ENCODE results near the gene TENT5A. TPM values are rescaled to one million over a fixed set of nuclear protein-coding genes. Genes with fewer than 3 reads are reported as not detected.

The TENT5A gene
- total and polyA plus RNA-seq, 2 donors (not counting 3 experiments of a cell fraction or from before 2014, with no cell fraction given), result 0.26 to 1.2 TPM

DNA sequence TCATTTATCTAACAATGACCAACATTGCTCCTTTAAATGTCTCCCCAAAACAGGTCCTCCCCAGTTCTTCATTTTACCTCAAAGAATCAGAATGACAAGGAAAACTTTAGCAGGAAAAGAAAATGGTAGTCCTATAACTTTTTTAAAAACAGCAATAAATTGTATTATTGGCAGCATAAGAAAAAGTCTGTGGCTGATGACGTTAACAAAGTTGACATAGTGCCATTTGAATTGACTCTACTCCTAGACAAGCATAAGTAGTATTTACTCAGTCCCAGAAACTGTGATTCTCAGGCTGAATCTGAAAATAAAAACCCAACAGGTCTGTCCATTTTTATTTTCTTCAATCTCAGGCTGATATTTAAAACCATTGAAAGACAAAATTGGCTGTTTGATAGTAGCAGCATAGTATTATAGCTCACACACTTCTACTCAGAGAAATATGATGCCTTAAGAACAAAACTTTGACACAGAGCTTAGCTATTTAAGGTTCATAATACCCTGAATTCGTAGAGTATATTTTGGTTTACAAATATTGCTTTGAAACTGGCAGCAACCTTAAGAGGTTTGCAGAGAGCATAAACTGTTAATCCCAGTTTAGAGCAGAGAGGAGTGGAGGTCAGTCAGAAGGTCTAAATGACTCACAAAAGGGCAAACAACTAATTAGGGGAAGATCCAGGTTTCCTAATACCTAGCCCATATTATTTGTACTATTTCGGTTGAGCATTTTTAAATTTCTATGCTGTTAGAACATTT, 35.0 kb upstream of the TENT5A start:
- Histone ChIP-seq H4K20me1 (replicated peaks; ENCODE audit: control insufficient read depth, extremely low read depth, insufficient read depth, low read length) (no peaks in the 10 kb centered on the region), H3K4me2 (ENCODE audit: insufficient read depth, low read length) (no peak overlapping the region), H3K79me2 (ENCODE audit: control insufficient read depth, insufficient read depth, low read length) (no peaks in the 10 kb centered on the region), H3K4me1 (ENCODE audit: control insufficient read depth, extremely low read depth, insufficient read depth, low read length) (peaks cover 7% of the 10 kb centered on the region), H3K27ac (ENCODE audit: insufficient read depth, low read depth, low read length) (no peak overlapping the region), H3K9ac (replicated peaks; ENCODE audit: extremely low read depth, insufficient read depth, low read length) (no peak overlapping the region), H3K9me3 (replicated peaks; ENCODE audit: control insufficient read depth, insufficient read depth, low read length) (no peaks in the 10 kb centered on the region), H2AFZ (ENCODE audit: low read depth, low read length) (no peak overlapping the region), H3K27me3 (ENCODE audit: control insufficient read depth in 2 of 2, insufficient read depth in 2 of 2, low read length in 2 of 2) (peaks cover 0 to 2% of the 10 kb centered on the region in 2 experiments), H3K4me3 (replicated peaks in 1 of 3; ENCODE audit: insufficient read depth in 1 of 3, low read depth in 1 of 3, low read length in 3 of 3) (no peak overlapping the region), H3K9me1 (replicated peaks; ENCODE audit: control insufficient read depth, extremely low read depth, insufficient read depth, low read length) (no peaks in the 10 kb centered on the region), H3K36me3 (ENCODE audit: control insufficient read depth in 2 of 2, extremely low read depth in 1 of 2, insufficient read depth in 2 of 2, low read length in 2 of 2) (no peaks in the 10 kb centered on the region)
- no peak for DNase-seq (ENCODE audit: low read depth, low spot score)
- BruUV-seq (replicated peaks), result no TSS peak
- no peak for FAIRE-seq
- intact Hi-C loops (cut with micrococcal nuclease) (no loop called here), dilution Hi-C loops (cut with MboI; ENCODE audit: extremely low pct_ligation_motif_present, low sequenced_read_pairs) (no loop called here)
- TF ChIP-seq, protein P1, sequence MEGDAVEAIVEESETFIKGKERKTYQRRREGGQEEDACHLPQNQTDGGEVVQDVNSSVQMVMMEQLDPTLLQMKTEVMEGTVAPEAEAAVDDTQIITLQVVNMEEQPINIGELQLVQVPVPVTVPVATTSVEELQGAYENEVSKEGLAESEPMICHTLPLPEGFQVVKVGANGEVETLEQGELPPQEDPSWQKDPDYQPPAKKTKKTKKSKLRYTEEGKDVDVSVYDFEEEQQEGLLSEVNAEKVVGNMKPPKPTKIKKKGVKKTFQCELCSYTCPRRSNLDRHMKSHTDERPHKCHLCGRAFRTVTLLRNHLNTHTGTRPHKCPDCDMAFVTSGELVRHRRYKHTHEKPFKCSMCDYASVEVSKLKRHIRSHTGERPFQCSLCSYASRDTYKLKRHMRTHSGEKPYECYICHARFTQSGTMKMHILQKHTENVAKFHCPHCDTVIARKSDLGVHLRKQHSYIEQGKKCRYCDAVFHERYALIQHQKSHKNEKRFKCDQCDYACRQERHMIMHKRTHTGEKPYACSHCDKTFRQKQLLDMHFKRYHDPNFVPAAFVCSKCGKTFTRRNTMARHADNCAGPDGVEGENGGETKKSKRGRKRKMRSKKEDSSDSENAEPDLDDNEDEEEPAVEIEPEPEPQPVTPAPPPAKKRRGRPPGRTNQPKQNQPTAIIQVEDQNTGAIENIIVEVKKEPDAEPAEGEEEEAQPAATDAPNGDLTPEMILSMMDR (IDR thresholded peaks at IDR 0.05; ENCODE audit: extremely low read depth in 1 of 2, insufficient read depth in 1 of 2, low read depth in 1 of 2, low read length in 2 of 2), result no peak
- TF ChIP-seq, protein P2, sequence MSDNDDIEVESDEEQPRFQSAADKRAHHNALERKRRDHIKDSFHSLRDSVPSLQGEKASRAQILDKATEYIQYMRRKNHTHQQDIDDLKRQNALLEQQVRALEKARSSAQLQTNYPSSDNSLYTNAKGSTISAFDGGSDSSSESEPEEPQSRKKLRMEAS (IDR thresholded peaks at IDR 0.05; ENCODE audit: insufficient read depth, insufficient read length), result no peak
- TF ChIP-seq POLR2A (IDR thresholded peaks at IDR 0.05; ENCODE audit: low read depth, low read length) (no peak), POLR2AphosphoS5 (IDR thresholded peaks at IDR 0.05; ENCODE audit: insufficient read depth, low read depth, low read length) (no peak), FOS (IDR thresholded peaks at IDR 0.05; ENCODE audit: borderline replicate concordance, insufficient read depth, low read length) (no peak), EZH2 (IDR thresholded peaks at IDR 0.05; ENCODE audit: borderline replicate concordance, low read depth, low read length, severe bottlenecking) (no peak), JUN (IDR thresholded peaks at IDR 0.05; ENCODE audit: borderline replicate concordance, insufficient read depth, insufficient read length, low read depth) (no peak), GATA2 (IDR thresholded peaks at IDR 0.05; ENCODE audit: insufficient read depth, insufficient read length, low read depth, low read length) (no peak), MYC (IDR thresholded peaks at IDR 0.05; ENCODE audit: low read depth, low read length) (no peak)
- POLR2A ChIA-PET, result no interaction called here
- CTCF ChIA-PET, result no interaction called here
